Ecto neural progenitor cell (in vitro differentiated cells): Measurements from ENCODE around the gene FAF1.
"Not testable (repeated sequence)": the region's sequence is repeated elsewhere in the genome, so short reads cannot be mapped to it uniquely, and the experiment has no call there.

Source experiments
- DNase-seq: peaks from one replicate; pipeline ENCODE4 v3.0.0-alpha.2; 2018; ENCODE audit warnings: low spot score

The FAF1 gene

GRCh38 chr1:50846224-50846839, 113.7 kb downstream of the FAF1 start:
- DNase-seq, result no peak

- DNase-seq, result no peak
Observed at GRCh38 chr1:50841791-50842387, 118.2 kb downstream of the FAF1 start.

GRCh38 chr1:50836117-50836516, 124.0 kb downstream of the FAF1 start:
- no peak for DNase-seq

- DNase-seq, result no peak
Observed at GRCh38 chr1:50833216-50833615, 126.9 kb downstream of the FAF1 start.

GRCh38 chr1:50832167-50832566, 127.9 kb downstream of the FAF1 start:
- no peak for DNase-seq

- no peak for DNase-seq
Observed at GRCh38 chr1:50831300-50832061, 128.6 kb downstream of the FAF1 start.

- no peak for DNase-seq
Observed at GRCh38 chr1:50830621-50831020, 129.4 kb downstream of the FAF1 start.

GRCh38 chr1:50829014-50829958, 130.8 kb downstream of the FAF1 start:
- DNase-seq, result no peak

GRCh38 chr1:50827546-50827945, 132.5 kb downstream of the FAF1 start:
- no peak for DNase-seq

- DNase-seq, result not testable (repeated sequence)
Observed at GRCh38 chr1:50826792-50827191, 133.3 kb downstream of the FAF1 start.

GRCh38 chr1:50822035-50822776, 137.9 kb downstream of the FAF1 start:
- no peak for DNase-seq

GRCh38 chr1:50820545-50820944, 139.5 kb downstream of the FAF1 start:
- DNase-seq, result no peak

- no peak for DNase-seq
Observed at GRCh38 chr1:50812346-50812745, 147.7 kb downstream of the FAF1 start.

GRCh38 chr1:50808296-50808695, 151.8 kb downstream of the FAF1 start:
- no peak for DNase-seq

- DNase-seq, result no peak
Observed at GRCh38 chr1:50796272-50796671, 163.8 kb downstream of the FAF1 start.

GRCh38 chr1:50793521-50793920, 166.5 kb downstream of the FAF1 start:
- DNase-seq, result no peak

- DNase-seq, result no peak
Observed at GRCh38 chr1:50787266-50787665, 172.8 kb downstream of the FAF1 start.

- DNase-seq, result no peak
Observed at GRCh38 chr1:50783286-50783685, 176.8 kb downstream of the FAF1 start.

- DNase-seq, result no peak
Observed at GRCh38 chr1:50780797-50781196, 179.3 kb downstream of the FAF1 start.

- DNase-seq, result no peak
Observed at GRCh38 chr1:50779801-50780200, 180.3 kb downstream of the FAF1 start.

- DNase-seq, result no peak
Observed at GRCh38 chr1:50775740-50776139, 184.3 kb downstream of the FAF1 start.
